ENCODE data around the gene TREML1.
A peak's percentile ranks its signal among the peaks of the same experiment; 100 is the strongest.

The TREML1 gene

GRCh38 chr6:41187924-41188886 is 34.1 kb upstream of the TREML1 start:
- TF ChIP-seq CTCF (conservative IDR thresholded peaks at IDR 0.05; ENCODE audit: low read depth, low read length), result no peak
- Histone ChIP-seq H3K27me3 (ENCODE audit: insufficient read depth, low read depth) (no peaks in the 10 kb centered on the region), H3K27ac (no peak overlapping the region)

GRCh38 chr6:41186031-41186562 is 31.9 kb upstream of the TREML1 start:
- Histone ChIP-seq H3K4me1 (ENCODE audit: low read depth, poor library complexity, severe bottlenecking) (no peaks in the 10 kb centered on the region), H3K4me3 (IDR thresholded peaks at IDR 0.05; ENCODE audit: insufficient read depth, low read depth, low read length) (no peak overlapping the region), H3K9ac (no peak overlapping the region), H3K36me3 (ENCODE audit: insufficient read depth) (no peaks in the 10 kb centered on the region), H3K4me2 (no peak overlapping the region), H2AFZ (ENCODE audit: low read depth) (no peak overlapping the region), H3K27me3 (ENCODE audit: insufficient read depth, low read depth) (no peaks in the 10 kb centered on the region), H4K20me1 (ENCODE audit: insufficient read depth) (no peaks in the 10 kb centered on the region), H3K79me2 (ENCODE audit: insufficient read depth, low read depth) (no peaks in the 10 kb centered on the region), H3K27ac (no peak overlapping the region)
- no peak for TF ChIP-seq CTCF (conservative IDR thresholded peaks at IDR 0.05; ENCODE audit: low read depth, low read length)

More at GRCh38 chr6:41187924-41188886, 34.1 kb upstream of the TREML1 start:
- Histone ChIP-seq H3K4me3 (IDR thresholded peaks at IDR 0.05; ENCODE audit: insufficient read depth, low read depth, low read length) (no peak overlapping the region), H3K79me2 (ENCODE audit: insufficient read depth, low read depth) (no peaks in the 10 kb centered on the region), H4K20me1 (ENCODE audit: insufficient read depth) (no peaks in the 10 kb centered on the region), H2AFZ (ENCODE audit: low read depth) (no peak overlapping the region), H3K9ac (no peak overlapping the region), H3K4me2 (no peak overlapping the region), H3K4me1 (ENCODE audit: low read depth, poor library complexity, severe bottlenecking) (no peaks in the 10 kb centered on the region), H3K36me3 (ENCODE audit: insufficient read depth) (no peaks in the 10 kb centered on the region)

GRCh38 chr6:41184761-41185160 is 30.6 kb upstream of the TREML1 start:
- no peak overlapping the region for H3K9ac ChIP-seq
- H2AFZ ChIP-seq (ENCODE audit: low read depth), result no peak overlapping the region
- no peak overlapping the region for H3K4me3 ChIP-seq (IDR thresholded peaks at IDR 0.05; ENCODE audit: insufficient read depth, low read depth, low read length)
- no peaks in the 10 kb centered on the region for H3K36me3 ChIP-seq (ENCODE audit: insufficient read depth)
- no peaks in the 10 kb centered on the region for H3K4me1 ChIP-seq (ENCODE audit: low read depth, poor library complexity, severe bottlenecking)
- no peak for TF ChIP-seq CTCF (conservative IDR thresholded peaks at IDR 0.05; ENCODE audit: low read depth, low read length)
- no peaks in the 10 kb centered on the region for H4K20me1 ChIP-seq (ENCODE audit: insufficient read depth)
- H3K27me3 ChIP-seq (ENCODE audit: insufficient read depth, low read depth), result no peaks in the 10 kb centered on the region
- no peak overlapping the region for H3K4me2 ChIP-seq
- H3K79me2 ChIP-seq (ENCODE audit: insufficient read depth, low read depth), result no peaks in the 10 kb centered on the region
- H3K27ac ChIP-seq, result no peak overlapping the region

GRCh38 chr6:41182069-41183034 is 28.2 kb upstream of the TREML1 start:
- no peaks in the 10 kb centered on the region for H3K36me3 ChIP-seq (ENCODE audit: insufficient read depth)
- TF ChIP-seq CTCF (conservative IDR thresholded peaks at IDR 0.05; ENCODE audit: low read depth, low read length), result peak; percentile 66
- no peaks in the 10 kb centered on the region for H4K20me1 ChIP-seq (ENCODE audit: insufficient read depth)
- no peak overlapping the region for H2AFZ ChIP-seq (ENCODE audit: low read depth)
- no peaks in the 10 kb centered on the region for H3K79me2 ChIP-seq (ENCODE audit: insufficient read depth, low read depth)
- no peaks in the 10 kb centered on the region for H3K27me3 ChIP-seq (ENCODE audit: insufficient read depth, low read depth)
- no peaks in the 10 kb centered on the region for H3K4me1 ChIP-seq (ENCODE audit: low read depth, poor library complexity, severe bottlenecking)
- H3K27ac ChIP-seq, result no peak overlapping the region
- no peak overlapping the region for H3K4me2 ChIP-seq
- no peak overlapping the region for H3K4me3 ChIP-seq (IDR thresholded peaks at IDR 0.05; ENCODE audit: insufficient read depth, low read depth, low read length)
- H3K9ac ChIP-seq, result no peak overlapping the region

Measured in KMS-11 (cell line).